Fibroblast of the aortic adventitia (primary cell): ENCODE data around the gene IGF2BP3. TPM values are rescaled to one million over a fixed set of nuclear protein-coding genes. Genes with fewer than 3 reads are reported as not detected.

Source experiments
- DNase-seq: peaks from one replicate; pipeline ENCODE4 v3.0.0-alpha.2; 2010; ENCODE audit warnings: low read depth
- H3K4me3 ChIP-seq: 2 replicates; pipeline ENCODE4 v1.5.1; 2011; ENCODE audit warnings: low read depth, mild to moderate bottlenecking, control low read depth, low read length, moderate library complexity
- CTCF ChIP-seq: IDR thresholded peaks from 2 replicates; pipeline ENCODE4 v1.5.1; 2011; ENCODE audit warnings: mild to moderate bottlenecking, low read length, control low read depth, inconsistent platforms; ENCODE audit not compliant: insufficient read depth
- total RNA-seq: library from RNA; depleted of rRNA; stranded (reverse); fragments of >200 nt; gene quantifications from 2 replicates; pipeline ENCODE4 v1.2.3, GENCODE V29; 2012; ENCODE audit warnings: low replicate concordance

IGF2BP3 gene
- total RNA-seq, 1 donor = 116 TPM

GRCh38 chr7:23369100-23369499 lies 101.2 kb downstream of the IGF2BP3 start:
- no peak overlapping the region for H3K4me3 ChIP-seq
- no peak for TF ChIP-seq CTCF
- DNase-seq = no peak

GRCh38 chr7:23358152-23358674 lies 112.1 kb downstream of the IGF2BP3 start:
- DNase-seq = no peak
- no peak overlapping the region for H3K4me3 ChIP-seq
- TF ChIP-seq CTCF = no peak

GRCh38 chr7:23357190-23358093 lies 112.8 kb downstream of the IGF2BP3 start:
- peak; percentile 76 for DNase-seq
- H3K4me3 ChIP-seq = no peak overlapping the region
- peak; percentile 24 for TF ChIP-seq CTCF

DNA sequence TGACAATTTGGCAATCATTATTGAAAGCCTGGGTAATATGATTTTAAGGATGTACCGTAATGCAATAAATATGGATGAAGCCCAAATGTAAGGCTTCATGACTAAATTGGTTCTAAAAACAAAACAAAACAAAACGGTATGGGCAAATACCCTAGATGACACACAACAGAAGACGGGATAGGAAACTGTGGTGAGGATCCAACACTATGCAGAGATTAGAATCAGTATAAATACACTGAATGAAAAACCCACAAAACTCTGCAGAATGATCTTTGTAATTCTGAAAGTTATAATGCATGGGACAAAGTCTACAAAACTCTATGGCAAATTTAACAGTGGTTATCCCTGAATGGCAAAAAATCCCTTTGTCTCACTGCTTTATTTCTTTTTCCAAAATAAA lies 113.6 kb downstream of the IGF2BP3 start:
- no peak for TF ChIP-seq CTCF
- peak; percentile 37 for DNase-seq
- H3K4me3 ChIP-seq = no peak overlapping the region

DNA sequence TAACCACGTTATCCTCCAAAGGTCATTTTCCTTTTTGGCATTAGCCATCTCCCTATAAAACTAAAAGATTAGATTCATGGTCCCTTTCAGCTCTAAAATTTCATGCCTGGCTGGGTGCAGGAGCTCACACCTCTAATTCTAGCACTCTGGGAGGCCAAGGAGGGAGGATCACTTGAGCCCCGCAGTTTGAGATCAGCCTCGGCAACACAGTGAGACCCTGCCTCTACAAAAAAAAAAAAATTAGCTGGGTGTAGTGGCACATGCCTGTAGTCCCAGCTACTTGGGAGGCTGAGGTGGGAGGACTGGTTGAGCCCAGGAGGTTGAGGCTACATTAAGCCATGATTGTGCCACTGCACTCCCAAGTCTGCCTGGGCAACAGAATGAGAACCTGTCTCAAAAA lies 114.1 kb downstream of the IGF2BP3 start:
- H3K4me3 ChIP-seq = no peak overlapping the region
- no peak for TF ChIP-seq CTCF
- DNase-seq = no peak

DNA sequence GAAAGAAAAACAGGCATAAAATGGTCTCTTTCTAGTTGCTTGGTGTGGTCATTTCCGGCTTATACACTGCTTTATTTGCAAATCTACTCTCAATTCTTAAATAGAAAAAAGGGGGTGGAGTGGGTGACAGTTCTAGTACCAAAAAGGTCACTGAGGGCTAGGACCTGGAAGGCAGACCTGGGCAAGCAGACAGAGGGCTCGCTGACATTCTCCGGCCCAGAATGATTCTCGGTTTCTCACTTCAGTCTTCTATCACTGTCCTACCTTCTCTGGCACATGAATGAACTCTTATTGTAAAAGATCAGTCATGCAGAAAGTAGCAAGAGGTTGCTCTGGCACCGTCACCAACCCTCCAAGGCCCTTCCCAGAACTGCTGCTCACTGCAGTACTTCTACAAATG lies 117.1 kb downstream of the IGF2BP3 start:
- no peak overlapping the region for H3K4me3 ChIP-seq
- no peak for TF ChIP-seq CTCF
- no peak for DNase-seq

- DNase-seq = no peak
- no peak overlapping the region for H3K4me3 ChIP-seq
- no peak for TF ChIP-seq CTCF
Observed at GRCh38 chr7:23350466-23350865, 119.8 kb downstream of the IGF2BP3 start.
